Fibroblast of the conjunctiva (primary cell): ENCODE results near the gene USP32.
"Not testable (repeated sequence)": the region's sequence is repeated elsewhere in the genome, so short reads cannot be mapped to it uniquely, and the experiment has no call there.

Experiments used
- DNase-seq: peaks from one replicate; pipeline ENCODE4 v3.0.0-alpha.2; 2010; ENCODE audit warnings: low read depth

The USP32 gene, protein sequence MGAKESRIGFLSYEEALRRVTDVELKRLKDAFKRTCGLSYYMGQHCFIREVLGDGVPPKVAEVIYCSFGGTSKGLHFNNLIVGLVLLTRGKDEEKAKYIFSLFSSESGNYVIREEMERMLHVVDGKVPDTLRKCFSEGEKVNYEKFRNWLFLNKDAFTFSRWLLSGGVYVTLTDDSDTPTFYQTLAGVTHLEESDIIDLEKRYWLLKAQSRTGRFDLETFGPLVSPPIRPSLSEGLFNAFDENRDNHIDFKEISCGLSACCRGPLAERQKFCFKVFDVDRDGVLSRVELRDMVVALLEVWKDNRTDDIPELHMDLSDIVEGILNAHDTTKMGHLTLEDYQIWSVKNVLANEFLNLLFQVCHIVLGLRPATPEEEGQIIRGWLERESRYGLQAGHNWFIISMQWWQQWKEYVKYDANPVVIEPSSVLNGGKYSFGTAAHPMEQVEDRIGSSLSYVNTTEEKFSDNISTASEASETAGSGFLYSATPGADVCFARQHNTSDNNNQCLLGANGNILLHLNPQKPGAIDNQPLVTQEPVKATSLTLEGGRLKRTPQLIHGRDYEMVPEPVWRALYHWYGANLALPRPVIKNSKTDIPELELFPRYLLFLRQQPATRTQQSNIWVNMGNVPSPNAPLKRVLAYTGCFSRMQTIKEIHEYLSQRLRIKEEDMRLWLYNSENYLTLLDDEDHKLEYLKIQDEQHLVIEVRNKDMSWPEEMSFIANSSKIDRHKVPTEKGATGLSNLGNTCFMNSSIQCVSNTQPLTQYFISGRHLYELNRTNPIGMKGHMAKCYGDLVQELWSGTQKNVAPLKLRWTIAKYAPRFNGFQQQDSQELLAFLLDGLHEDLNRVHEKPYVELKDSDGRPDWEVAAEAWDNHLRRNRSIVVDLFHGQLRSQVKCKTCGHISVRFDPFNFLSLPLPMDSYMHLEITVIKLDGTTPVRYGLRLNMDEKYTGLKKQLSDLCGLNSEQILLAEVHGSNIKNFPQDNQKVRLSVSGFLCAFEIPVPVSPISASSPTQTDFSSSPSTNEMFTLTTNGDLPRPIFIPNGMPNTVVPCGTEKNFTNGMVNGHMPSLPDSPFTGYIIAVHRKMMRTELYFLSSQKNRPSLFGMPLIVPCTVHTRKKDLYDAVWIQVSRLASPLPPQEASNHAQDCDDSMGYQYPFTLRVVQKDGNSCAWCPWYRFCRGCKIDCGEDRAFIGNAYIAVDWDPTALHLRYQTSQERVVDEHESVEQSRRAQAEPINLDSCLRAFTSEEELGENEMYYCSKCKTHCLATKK (N-terminal part only)

GRCh38 chr17:60392042-60392844 lies at the start of gene USP32:
USP32 (minus strand) TSS chr17:60392133; CDS start chr17:60391939, 194 bp downstream.
- DNase-seq, result peak; percentile 98

GRCh38 chr17:60439501-60439900 lies 47.6 kb upstream of the USP32 start:
- no peak for DNase-seq

GRCh38 chr17:60436676-60437075 lies 44.7 kb upstream of the USP32 start:
- DNase-seq, result no peak

DNA sequence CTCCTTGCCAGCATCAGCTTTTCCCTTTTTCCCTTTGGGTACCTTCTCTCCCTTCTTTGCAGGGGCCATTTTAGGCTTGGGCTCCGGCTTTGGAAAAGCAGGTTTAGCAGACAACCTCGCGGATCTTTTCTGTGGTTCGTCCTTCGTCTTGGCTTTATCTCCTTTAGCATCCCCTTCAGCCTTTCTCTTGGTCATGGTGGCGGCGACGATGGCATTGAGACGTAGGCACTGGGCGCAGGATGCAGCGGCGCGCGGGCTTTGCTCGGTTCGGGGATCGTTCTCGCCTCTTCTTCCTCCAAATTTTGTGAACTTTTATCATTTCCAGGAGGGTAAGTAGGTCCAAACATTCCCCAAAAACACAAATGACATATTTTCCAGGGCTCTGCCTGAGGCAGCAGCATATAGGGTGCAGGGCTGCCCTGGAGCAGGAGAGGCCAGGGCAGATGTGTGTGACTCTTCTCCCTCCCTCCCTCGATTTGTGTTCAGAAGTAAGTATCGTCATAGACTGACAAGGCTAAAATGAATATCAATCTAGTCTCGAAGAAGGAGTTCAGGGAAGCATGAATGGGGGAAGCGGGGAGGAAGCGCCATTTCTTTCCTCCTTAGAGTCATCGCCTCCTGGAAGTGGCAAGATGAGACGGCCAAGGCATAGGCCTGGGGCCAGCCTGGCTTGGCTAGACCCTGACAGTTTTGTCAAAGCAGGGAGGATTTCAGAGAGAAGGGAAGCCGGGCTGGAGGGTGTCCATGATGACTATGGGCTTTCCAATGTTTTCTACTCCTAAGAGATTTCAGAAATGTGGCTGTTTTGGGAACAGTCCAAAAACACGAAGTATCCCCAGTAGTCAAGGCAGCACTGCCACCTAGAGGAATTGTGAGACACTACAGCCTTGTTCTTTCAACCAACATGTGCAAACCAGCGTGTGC lies 43.6 kb upstream of the USP32 start:
- peak; percentile 87 for DNase-seq

GRCh38 chr17:60433021-60433997 lies 41.4 kb upstream of the USP32 start:
- not testable (repeated sequence) for DNase-seq

DNA sequence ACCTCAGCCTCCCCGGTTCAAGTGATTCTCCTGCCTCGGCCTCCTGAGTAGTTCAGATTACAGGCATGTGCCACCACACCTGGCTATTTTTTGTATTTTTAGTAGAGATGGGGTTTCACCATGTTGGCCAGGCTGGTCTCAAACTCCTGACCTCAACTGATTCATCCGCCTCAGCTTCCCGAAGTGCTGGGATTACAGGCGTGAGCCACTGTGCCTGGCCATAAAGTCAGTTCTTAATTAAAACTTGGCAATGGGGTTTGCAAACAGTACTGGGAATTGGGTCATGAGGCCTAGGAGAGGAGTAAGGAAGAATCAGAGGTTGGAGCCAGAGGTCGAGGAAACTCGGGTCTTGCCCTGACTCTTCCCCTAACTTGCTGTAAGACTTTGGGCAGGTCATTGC lies 38.6 kb upstream of the USP32 start:
- DNase-seq, result not testable (repeated sequence)

DNA sequence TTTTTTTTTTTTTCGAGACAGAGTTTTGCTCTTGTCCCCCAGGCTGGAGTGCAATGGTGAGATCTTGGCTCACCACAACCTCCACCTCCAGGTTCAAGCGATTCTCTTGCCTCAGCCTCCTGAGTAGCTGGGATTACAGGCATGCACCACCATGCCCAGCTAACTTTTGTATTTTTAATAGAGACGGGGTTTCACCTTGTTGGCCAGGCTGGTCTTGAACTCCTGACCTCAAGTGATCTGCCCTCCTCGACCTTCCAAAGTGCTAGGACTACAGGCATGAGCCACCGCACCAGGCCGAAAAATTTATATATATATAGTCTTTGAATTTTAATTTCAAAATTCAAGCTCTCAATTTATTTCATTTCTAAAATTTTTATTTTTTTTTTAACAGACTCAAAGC lies 36.6 kb upstream of the USP32 start:
- not testable (repeated sequence) for DNase-seq

GRCh38 chr17:60426596-60426995 lies 34.7 kb upstream of the USP32 start:
- DNase-seq, result no peak

DNA sequence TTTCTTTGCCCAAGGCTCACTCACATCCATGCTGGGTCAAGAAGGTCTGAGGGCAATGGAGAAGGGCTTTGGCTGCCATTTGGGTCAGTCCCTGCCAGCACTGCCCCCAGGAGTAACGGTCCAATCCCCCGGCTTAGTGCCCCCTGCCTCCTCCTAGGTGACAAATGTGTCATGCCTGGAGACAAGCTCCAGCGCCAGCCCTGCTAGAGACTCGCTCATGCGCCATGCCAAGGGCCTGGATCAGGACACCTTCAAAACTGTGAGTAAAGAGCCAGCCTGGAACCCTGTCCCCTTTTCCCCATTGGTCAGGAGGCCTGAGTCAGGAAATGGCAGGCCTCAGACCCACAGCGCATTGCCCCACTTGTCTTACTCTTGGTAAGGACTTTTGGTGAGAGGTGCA lies 33.7 kb upstream of the USP32 start:
- DNase-seq, result no peak

DNA sequence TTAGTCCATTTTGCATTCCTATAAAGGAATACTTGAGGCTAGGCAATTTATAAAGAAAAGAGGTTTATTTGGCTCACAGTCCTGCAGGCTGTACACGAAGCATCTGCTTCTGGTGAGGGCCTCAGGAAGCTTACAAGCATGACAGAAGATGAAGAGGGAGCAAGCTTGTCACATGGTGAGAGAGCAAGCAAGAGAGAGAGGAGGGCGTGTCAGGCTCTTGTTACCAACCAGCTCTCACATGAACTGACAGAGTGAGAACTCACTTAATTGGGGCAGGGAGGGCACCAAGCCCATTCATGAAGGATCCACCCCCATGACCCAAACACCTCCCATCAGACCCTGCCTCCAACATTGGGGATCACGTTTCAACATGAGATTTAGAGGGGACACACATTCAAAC lies 31.9 kb upstream of the USP32 start:
- DNase-seq, result no peak

GRCh38 chr17:60422162-60422665 lies 30.3 kb upstream of the USP32 start, which contains the start of gene CHCT1:
CHCT1 (plus strand) TSS chr17:60422489; CDS start chr17:60422593, 104 bp downstream.
- DNase-seq, result no peak

- no peak for DNase-seq
These were observed 29.6 kb upstream of the USP32 start for GRCh38 chr17:60421273-60422161.

DNA sequence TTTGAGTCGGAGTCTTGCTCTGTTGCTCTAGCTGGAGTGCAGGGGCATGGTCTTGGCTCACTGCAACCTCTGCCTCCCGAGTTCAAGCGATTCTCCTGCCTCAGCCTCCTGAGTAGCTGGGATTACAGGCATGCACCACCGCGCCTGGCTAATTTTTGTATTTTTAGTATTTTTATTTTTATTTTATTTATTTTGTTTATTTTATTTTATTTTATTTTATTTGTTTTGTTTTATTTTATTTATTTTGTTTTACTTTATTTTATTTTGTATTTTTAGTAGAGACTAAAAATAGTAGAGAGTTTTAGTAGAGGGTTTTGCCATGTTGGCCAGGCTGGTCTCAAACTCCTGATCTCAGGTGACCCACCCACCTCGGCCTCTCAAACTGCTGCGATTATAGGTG lies 27.9 kb upstream of the USP32 start:
- DNase-seq, result not testable (repeated sequence)

DNA sequence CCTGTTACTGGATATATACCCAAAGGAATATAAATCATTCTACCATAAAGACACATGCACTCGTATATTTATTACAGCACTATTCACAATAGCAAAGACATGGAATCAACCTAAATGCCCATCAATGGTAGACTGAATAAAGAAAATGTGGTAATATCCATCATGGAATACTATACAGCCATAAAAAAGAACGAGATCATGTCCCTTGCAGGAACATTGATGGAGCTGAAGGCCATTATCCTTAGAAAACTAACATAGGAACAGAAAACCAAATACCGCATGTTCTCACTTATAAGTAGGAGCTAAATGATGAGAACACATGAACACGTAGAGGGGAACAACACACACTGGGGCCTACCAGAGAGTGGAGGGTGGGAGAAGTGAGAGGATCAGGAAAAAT lies 27.1 kb upstream of the USP32 start:
- not testable (repeated sequence) for DNase-seq

DNA sequence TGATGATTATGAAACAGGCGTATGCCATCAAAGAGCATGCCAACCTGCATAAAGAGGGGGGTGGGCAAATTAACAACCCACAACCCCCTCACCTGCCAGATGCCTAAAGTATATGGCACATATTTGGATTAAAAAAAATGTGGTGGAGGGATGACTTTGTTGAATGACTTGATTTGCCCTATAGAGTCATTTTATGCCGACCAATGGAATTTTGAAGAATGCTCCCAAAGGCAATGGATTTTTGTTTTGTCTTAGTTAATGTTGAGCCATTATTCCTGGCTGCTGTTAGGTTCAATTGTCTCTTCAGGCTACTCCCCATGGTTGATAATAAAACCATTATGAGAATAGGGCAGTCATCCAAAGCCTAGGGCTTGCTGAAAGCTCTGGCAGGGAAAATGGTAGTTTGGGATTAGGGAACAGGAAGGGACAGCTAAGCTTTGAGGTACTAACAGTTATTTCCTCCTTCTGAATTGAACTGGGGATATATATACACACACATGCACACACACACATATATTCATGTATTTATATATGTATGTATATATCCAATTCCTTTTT lies 24.5 kb upstream of the USP32 start:
- DNase-seq, result no peak

DNA sequence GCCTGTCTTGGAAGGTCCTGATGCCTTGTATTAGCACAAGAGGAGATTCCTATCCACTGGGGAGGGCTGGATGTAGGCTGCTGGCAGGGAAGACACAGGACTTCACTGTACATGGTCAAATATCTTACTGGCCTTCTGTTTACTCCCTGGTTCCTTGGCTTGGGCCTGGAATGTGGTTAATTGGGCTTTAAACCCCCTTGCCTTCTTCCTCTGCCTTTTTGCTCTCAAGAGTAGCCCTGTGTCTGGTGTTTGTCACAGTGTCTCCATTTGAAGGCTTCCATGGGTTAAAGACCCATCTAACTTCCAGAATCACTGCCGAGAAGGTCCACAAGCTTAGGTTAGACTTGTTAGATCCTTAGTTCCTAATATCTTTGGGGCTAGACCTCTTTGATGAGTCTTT lies 23.2 kb upstream of the USP32 start:
- no peak for DNase-seq

DNA sequence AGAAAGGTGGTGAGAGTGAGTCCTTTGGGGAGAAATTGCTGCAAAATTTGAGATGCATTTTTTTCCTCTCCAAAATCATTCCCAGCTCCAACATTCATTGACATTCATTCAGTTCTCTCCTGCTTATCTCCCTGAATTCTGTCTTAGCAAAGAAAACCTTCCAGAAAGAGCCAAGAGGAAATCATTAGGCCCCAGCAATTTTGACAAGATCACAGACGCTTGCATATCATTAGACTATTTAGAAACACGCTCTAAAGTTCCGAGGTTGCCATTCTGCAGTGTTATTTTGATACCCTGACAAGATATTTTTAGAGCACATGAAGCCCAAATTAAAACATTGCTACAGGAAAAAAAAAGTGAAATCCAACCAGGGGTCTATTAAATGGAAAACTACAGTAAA lies 20.8 kb upstream of the USP32 start:
- no peak for DNase-seq
